Ureter (tissue), 1 donor: Measurements from ENCODE around the gene LHFPL3. TPM values are rescaled to one million over a fixed set of nuclear protein-coding genes. Genes with fewer than 3 reads are reported as not detected.
"Not testable (repeated sequence)": the region's sequence is repeated elsewhere in the genome, so short reads cannot be mapped to it uniquely, and the experiment has no call there.

Experiments used
- DNase-seq: peaks from one replicate; pipeline ENCODE4 v3.0.0-alpha.2; 2020; ENCODE audit warnings: low spot score
- total RNA-seq: library from RNA; stranded (reverse); gene quantifications from one replicate; pipeline ENCODE4 v1.2.4, GENCODE V29; 2023
- donor health status: DM: yes; HTN: yes; CAD: no.

The LHFPL3 gene
- total RNA-seq, 1 donor from 2014 or later: not detected

DNA sequence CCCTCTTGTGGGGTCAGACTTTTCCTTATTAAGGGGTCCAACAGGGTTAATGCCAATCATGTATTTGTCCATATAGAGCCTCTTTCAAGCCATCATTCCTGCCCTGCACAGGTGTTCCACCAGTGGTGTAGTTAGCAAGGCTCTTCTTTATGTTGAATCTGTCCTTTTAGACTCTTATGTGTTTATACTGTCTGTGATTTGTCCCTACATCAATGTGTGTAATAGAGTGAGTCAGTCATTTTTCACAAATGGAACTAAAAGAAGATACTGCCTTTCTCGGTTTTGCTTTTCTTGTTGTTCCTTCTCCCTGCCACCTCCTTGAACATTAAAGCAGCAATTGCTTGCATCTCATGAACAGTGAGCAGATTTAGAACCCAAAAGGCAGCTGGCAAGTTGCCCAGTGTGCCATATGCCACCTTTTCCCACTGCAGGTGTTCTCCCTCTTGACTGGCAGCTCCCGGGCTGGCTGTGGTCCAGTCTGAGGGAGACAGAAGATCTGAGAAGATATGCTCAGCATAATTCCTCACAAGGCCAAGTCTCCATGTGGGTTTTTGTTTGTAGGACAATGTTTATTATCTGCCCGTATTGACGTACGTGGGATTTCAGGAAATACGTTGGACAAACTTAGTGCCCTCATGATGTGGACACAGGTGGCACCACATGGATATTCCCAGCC, 154.1 kb downstream of the LHFPL3 start:
- DNase-seq: no peak

DNA sequence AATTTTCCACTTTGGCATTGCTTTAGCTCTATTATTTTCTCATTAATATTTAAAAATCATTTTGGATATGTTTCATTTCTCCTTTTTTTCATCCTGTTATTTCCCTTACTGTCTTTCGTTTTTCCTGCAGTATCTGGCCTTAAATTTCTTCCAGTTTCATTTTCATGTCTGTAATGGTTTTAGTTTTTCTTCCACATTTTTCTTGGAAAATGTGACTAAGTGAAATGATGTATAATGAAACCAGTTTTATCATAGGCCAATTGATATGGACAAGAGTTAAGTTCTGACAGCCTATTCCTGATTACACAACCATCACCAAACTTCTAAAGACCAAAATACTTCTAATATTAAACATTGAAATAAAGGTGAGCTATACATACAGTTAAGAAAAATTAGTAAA, 158.5 kb downstream of the LHFPL3 start:
- no peak for DNase-seq

- no peak for DNase-seq
These were observed 159.2 kb downstream of the LHFPL3 start for GRCh38 chr7:104487642-104488041.

- no peak for DNase-seq
These were observed 169.1 kb downstream of the LHFPL3 start for GRCh38 chr7:104497379-104497967.

DNA sequence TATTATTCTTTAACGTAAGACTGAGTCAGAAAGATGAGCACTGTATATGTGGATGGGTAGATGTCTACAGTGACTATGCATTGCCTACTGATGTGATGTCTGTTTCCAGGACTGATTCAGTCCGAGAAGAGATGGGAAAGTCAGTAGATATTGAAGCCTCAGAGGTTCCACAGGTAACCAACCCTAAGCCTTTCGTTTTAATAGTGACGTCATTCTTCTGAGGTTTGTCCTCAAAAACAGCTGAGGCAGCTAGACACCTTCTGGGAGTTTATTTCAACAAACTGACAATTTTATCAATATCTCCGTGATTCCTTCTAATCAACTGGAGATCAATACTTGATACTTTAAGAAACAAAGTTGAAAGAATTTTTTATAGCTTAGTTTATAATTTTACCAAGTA, 171.6 kb downstream of the LHFPL3 start:
- no peak for DNase-seq

- no peak for DNase-seq
These were observed 181.5 kb downstream of the LHFPL3 start for GRCh38 chr7:104509874-104510273.

GRCh38 chr7:104524853-104525252, 196.4 kb downstream of the LHFPL3 start:
- DNase-seq: no peak

- no peak for DNase-seq
These were observed 199.7 kb downstream of the LHFPL3 start for GRCh38 chr7:104528142-104528541.

DNA sequence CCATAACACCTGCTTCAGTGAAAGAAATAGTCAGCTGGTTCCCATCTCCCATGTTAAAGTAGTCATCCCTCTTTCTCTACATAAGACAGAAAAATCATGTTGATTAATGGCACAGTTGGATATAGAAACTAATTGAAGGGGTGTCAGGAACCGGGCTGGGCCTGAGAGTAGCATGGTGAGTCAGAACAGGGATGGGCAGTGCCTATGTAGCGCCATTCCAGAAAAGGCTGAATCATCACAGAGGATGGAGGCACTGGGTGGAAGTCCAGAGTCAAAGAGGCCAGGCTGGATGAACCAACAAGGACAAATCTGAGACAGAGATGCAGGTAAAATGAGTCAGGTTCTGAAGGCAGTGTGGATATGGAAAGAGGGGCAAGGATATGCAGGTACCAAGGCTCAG, 201.2 kb downstream of the LHFPL3 start:
- no peak for DNase-seq

DNA sequence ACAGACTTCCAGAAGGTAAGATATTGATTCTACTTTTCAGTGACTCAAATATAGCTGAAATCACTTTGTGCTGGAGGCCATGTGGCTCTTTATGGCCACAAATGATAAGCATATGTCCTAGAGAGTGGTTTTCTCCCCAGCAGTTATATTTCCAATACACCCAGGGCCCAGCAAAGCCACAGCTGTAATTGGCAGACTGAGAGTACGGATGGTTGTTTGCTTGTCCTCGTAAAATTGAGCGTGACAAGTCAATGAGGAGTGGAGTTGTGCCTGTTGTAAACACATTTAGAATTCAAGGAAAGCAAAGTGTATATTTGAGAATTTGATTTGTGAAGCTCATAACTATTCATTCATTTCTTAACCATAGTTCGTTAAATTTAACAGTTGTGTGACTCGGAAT, 201.8 kb downstream of the LHFPL3 start:
- DNase-seq: no peak

- DNase-seq: no peak
These were observed 205.7 kb downstream of the LHFPL3 start for GRCh38 chr7:104534149-104534548.

GRCh38 chr7:104535841-104536240, 207.4 kb downstream of the LHFPL3 start:
- no peak for DNase-seq

GRCh38 chr7:104536956-104537355, 208.6 kb downstream of the LHFPL3 start:
- no peak for DNase-seq

DNA sequence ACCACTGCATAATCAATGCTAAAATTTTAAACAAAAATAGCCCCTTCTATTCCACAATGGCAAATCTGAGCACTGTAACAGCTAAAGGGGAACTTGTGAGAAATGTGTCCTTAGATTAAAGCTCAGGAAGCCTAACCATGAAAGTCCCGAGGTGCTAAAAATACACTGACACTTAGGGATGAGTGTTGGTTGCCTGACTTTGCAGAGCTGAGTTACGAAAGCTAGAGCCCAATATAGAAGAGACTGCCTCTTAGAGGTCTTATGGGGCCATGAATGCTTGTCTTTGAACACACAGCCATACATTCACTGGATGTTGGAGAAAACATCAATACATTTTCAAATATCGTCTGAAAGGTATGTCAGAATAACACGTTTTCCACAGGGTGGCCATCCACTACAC, 209.7 kb downstream of the LHFPL3 start:
- no peak for DNase-seq

- no peak for DNase-seq
These were observed 213.5 kb downstream of the LHFPL3 start for GRCh38 chr7:104541897-104542296.

DNA sequence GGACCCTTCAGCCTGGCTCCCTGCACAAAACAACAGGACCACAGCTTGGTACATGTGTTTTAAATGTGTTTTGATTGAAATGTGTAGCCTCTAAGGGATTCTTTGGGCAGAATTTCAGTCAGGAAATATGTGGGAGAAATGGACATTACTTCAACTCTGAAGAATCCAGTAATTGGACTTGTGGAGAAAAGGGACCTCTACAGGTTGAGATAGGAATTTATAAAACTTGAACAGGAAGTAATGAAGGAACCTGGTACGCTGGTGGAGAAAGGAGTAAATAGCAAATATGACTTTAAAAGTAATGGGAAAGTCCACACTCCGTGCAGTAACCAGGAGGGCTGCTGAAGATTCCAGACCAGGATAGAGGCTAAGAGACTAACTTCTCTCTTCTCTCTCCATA, 220.5 kb downstream of the LHFPL3 start:
- DNase-seq: no peak

DNA sequence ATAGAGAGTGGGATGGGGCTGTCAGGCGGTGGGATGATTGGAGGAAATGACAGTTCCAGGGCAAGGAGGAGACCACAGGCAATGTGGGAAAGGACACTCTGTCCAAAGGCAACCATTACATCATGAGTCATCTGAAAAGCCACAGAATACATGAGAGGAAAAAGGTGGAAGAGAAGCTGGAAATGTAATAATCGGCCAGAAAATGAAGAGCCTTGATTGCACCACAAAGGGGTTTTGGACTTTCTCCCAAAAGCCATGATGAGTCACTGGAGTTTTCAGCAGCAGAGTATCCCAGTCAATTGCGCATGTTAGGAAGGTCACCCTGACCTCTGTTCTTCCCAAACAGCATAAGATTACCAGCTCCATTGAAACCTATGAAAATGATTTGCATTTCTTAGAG, 222.0 kb downstream of the LHFPL3 start:
- no peak for DNase-seq

DNA sequence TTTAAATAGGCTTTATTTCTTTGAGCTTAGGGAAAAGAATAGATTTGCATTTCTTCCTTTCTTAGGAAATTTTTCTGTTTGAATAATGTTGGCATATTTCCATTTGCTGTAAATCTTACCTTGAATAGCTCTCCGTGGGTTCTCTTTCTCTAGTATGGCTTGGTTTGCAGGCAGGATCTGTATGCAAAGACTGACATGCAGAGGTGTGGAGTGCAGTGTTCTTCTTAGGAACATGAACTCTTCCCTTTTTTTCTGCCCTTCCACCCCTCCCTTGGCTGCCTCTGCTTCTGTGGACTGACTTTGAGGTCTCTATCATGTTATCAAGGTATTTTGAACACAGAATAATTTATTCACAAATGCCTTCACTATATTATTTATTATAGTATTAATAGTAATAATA, 222.8 kb downstream of the LHFPL3 start:
- no peak for DNase-seq

GRCh38 chr7:104552102-104552501, 223.7 kb downstream of the LHFPL3 start:
- peak; percentile 62 for DNase-seq

DNA sequence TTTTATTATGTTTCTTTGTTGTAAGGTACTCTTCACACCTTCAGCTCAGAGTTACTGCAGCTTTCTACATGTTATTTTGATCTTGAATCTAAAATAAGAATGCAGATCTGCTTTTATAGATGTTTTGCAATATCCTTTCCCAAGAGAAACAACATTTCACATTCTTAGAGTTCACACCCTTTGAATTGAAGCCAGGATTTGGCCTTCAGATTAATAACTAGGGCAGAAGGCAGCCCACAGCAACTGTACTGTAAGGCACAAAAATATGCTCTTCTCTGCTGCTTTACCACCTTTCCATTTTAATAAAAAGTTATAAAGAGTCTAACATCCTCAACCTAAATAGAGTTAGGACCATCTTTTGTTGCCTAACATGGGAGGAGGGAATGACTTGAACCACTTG, 224.7 kb downstream of the LHFPL3 start:
- no peak for DNase-seq

GRCh38 chr7:104563350-104563901, 235.0 kb downstream of the LHFPL3 start:
- not testable (repeated sequence) for DNase-seq

- DNase-seq: no peak
These were observed 241.3 kb downstream of the LHFPL3 start for GRCh38 chr7:104569751-104570150.

- DNase-seq: no peak
These were observed 244.2 kb downstream of the LHFPL3 start for GRCh38 chr7:104572554-104572953.

DNA sequence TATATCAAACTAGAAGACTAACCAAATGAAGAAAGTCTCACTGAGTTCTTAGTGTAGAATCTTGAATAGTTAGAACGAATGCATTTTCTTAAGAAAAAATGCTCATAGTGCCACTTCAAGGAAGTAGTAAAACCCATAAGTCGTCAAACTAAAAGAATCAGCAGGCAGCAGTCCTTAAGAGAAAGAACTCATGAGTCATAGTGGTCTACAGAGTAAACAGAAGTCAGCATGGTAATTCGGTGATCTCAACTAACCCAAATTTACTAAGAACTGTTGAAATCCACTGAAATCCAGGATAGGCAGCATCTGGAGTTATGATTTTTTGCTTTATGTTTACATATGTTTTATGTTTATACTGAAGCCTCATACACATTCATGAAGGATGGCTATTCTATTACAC, 256.2 kb downstream of the LHFPL3 start:
- no peak for DNase-seq
